MG63 (cell line): ENCODE measurements around the gene EBLN1. TPM values are rescaled to one million over a fixed set of nuclear protein-coding genes. Genes with fewer than 3 reads are reported as not detected.

Experiments used
- DNase-seq: peaks from one replicate; pipeline ENCODE4 v3.0.0-alpha.2; 2020
- H3K27me3 ChIP-seq: fragments of 250-450 bp; sonication (Bioruptor Pico); 2 replicates; pipeline ENCODE4 v1.5.1; 2020; ENCODE audit warnings: mild to moderate bottlenecking, moderate library complexity
- H3K36me3 ChIP-seq: fragments of 250-450 bp; sonication (Bioruptor Pico); 2 replicates; pipeline ENCODE4 v1.5.1; 2020; ENCODE audit warnings: mild to moderate bottlenecking, moderate library complexity
- H3K4me3 ChIP-seq: fragments of 250-450 bp; sonication (Bioruptor Pico); 2 replicates; pipeline ENCODE4 v1.5.1; 2020; ENCODE audit warnings: mild to moderate bottlenecking, moderate library complexity
- H3K9me3 ChIP-seq: fragments of 250-450 bp; sonication (Bioruptor Pico); 2 replicates; pipeline ENCODE4 v1.5.1; 2020; ENCODE audit warnings: mild to moderate bottlenecking, moderate library complexity
- total RNA-seq: library from RNA; depleted of rRNA; stranded (reverse); fragments of >200 nt; shearing (Covaris generic); gene quantifications from 2 replicates; pipeline ENCODE4 v1.2.3, GENCODE V29; 2014; ENCODE audit warnings: low replicate concordance; rRNA removed

EBLN1 gene
- total RNA-seq, 1 experiment from 2014 or later = not detected

- DNase-seq = no peak
Measured at GRCh38 chr10:22174442-22174841, 43.4 kb downstream of the EBLN1 start.

GRCh38 chr10:22171131-22171530 lies 46.7 kb downstream of the EBLN1 start:
- H3K36me3 ChIP-seq = no peaks in the 10 kb centered on the region
- no peak for DNase-seq
- H3K9me3 ChIP-seq = no peaks in the 10 kb centered on the region
- no peak overlapping the region for H3K4me3 ChIP-seq
- H3K27me3 ChIP-seq = no peaks in the 10 kb centered on the region; the same call in 1 of the 2 replicates

More at GRCh38 chr10:22174442-22174841, 43.4 kb downstream of the EBLN1 start:
- H3K4me3 ChIP-seq = no peak overlapping the region
- no peaks in the 10 kb centered on the region; the same call in 1 of the 2 replicates for H3K27me3 ChIP-seq
- no peaks in the 10 kb centered on the region for H3K36me3 ChIP-seq
- H3K9me3 ChIP-seq = no peaks in the 10 kb centered on the region

- no peaks in the 10 kb centered on the region for H3K9me3 ChIP-seq
- H3K27me3 ChIP-seq = no peaks in the 10 kb centered on the region; the same call in 1 of the 2 replicates
- no peaks in the 10 kb centered on the region for H3K36me3 ChIP-seq
- H3K4me3 ChIP-seq = no peak overlapping the region
- DNase-seq = no peak
Measured at GRCh38 chr10:22170582-22170981, 47.2 kb downstream of the EBLN1 start.

GRCh38 chr10:22159979-22160378 lies 57.8 kb downstream of the EBLN1 start:
- DNase-seq = no peak
- Histone ChIP-seq H3K4me3 (no peak overlapping the region), H3K9me3 (no peaks in the 10 kb centered on the region), H3K36me3 (no peaks in the 10 kb centered on the region), H3K27me3 (no peaks in the 10 kb centered on the region)

- Histone ChIP-seq H3K36me3 (no peaks in the 10 kb centered on the region), H3K4me3 (no peak overlapping the region), H3K9me3 (no peaks in the 10 kb centered on the region), H3K27me3 (no peaks in the 10 kb centered on the region)
- DNase-seq = no peak
Measured at GRCh38 chr10:22159180-22159579, 58.6 kb downstream of the EBLN1 start.

Other genes starting within 250 kb of the EBLN1 start
- gene DNAJC1, start 214.3 kb downstream of the EBLN1 start, total RNA-seq = 15.4 and 19.2 TPM in 2 replicates
- 43.5 and 75.4 TPM in 2 replicates for gene COMMD3, start 98.4 kb upstream of the EBLN1 start, total RNA-seq
- 31.4 and 51.2 TPM in 2 replicates for gene BMI1, start 103.1 kb upstream of the EBLN1 start, total RNA-seq
- gene SPAG6, start 127.5 kb upstream of the EBLN1 start, total RNA-seq = not detected in 2 replicates